ENCODE data around the gene SHISAL1. TPM values are rescaled to one million over a fixed set of nuclear protein-coding genes. Genes with fewer than 3 reads are reported as not detected.

The SHISAL1 gene
- total RNA-seq, 4 donors from 2014 or later: 0.47 to 1.9 (median 0.75) TPM

DNA sequence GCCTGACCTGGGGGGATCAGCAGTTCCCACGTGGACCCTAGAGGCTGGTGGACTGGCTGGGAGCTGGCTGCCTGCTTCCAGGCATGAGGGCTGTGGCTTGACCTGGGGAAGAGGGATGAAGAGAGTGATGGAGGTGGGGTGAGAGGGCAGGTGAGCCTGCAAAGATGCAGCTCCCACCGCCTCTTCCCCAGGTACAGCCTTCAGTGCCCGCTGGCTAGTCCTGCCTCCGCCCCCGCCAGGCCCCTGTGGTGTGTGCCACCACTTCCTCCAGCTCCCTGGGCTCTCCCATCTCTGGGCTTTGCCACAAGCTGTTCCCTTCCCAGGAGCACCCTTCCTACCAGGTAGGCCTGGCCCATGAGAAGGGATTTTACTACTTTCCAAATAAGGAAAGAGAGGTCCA is 112.9 kb downstream of the SHISAL1 start:
- DNase-seq (ENCODE audit: low spot score) (no peak), ATAC-seq (ENCODE audit: low FRiP score) (no peak)
- TF ChIP-seq, protein P1, sequence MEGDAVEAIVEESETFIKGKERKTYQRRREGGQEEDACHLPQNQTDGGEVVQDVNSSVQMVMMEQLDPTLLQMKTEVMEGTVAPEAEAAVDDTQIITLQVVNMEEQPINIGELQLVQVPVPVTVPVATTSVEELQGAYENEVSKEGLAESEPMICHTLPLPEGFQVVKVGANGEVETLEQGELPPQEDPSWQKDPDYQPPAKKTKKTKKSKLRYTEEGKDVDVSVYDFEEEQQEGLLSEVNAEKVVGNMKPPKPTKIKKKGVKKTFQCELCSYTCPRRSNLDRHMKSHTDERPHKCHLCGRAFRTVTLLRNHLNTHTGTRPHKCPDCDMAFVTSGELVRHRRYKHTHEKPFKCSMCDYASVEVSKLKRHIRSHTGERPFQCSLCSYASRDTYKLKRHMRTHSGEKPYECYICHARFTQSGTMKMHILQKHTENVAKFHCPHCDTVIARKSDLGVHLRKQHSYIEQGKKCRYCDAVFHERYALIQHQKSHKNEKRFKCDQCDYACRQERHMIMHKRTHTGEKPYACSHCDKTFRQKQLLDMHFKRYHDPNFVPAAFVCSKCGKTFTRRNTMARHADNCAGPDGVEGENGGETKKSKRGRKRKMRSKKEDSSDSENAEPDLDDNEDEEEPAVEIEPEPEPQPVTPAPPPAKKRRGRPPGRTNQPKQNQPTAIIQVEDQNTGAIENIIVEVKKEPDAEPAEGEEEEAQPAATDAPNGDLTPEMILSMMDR (IDR thresholded peaks at IDR 0.05): no peak

DNA sequence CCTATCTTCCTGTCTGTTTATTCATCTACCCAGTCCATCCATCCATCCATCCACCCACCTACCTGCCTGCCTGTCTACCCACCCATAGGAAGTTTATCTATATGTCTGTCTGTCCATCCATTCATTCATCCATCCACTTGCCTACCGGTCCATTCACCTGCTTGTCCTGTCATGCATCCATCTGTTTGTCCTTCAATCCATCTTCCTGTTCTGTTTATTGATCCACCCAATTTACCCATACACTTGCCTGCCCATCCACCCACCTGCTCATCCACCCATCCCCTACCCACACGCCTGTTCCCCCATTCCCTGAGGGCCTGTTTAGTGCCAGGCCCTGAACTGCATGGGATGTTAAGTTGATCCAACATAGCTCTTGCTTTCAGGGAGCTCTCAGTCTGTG is 113.6 kb downstream of the SHISAL1 start:
- ATAC-seq (ENCODE audit: low FRiP score) (no peak), DNase-seq (ENCODE audit: low spot score) (no peak)
- TF ChIP-seq, protein P1 (IDR thresholded peaks at IDR 0.05): no peak

DNA sequence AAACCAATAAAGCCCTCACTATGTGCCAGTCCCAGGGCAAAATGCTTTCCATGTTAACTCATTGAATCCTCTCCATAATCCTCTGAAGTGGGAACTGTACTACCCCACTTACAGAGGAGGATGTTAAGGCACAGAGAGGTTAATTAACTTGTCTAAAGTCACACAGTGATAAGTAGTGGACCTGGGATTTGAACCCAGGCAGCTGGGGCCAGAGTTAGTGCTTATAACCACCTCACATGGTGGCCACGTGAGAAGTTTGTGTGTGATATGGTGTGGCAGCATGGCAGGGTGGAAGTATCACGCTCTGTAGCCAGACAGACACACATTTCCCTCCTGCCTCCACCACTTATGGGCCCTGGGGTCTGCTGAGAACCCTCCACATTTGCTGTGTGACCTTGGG is 115.5 kb downstream of the SHISAL1 start:
- TF ChIP-seq, protein P1 (IDR thresholded peaks at IDR 0.05): no peak
- DNase-seq (ENCODE audit: low spot score): no peak
- ATAC-seq (ENCODE audit: low FRiP score): no peak

DNA sequence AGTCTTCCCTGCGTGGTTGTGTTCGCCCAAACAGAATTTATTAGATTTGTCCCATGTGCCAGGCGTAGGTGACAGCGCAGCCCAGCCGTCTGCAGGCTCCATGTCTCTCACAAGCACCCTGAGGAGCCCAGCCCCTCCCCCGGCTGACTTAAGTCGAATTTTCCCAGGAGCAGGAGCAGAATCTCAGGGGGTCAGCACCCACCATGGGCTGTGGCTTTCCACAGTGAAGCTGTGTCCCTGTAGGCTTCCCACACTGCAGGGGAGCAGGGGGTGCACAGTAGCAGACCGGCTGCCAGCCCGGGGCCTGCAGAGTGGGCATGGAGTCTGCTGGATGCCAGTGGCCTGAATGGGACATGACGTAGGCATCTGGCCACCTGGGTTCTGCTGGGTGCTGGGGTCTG is 116.0 kb downstream of the SHISAL1 start:
- TF ChIP-seq, protein P1 (IDR thresholded peaks at IDR 0.05): no peak
- DNase-seq (ENCODE audit: low spot score): no peak
- ATAC-seq (ENCODE audit: low FRiP score): no peak

DNA sequence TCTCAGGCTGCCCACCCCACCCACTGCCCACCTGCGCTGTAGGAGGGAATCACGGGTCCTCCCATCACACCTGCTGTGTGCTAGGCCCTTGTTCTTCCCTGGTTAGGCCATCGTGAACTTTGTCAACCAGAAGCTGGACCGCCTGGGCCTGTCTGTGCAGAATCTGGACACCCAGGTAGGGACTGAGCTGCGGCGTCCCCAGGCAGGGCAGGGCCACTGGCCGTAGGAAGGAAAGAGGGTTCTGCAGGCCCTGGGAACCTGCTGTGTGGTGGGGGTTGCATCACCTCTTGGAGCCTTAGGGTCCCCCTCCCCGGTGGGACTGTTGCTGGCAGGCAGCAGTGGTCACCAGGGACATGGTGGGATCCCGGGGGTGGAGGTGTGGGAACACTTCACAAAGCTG is 116.5 kb downstream of the SHISAL1 start:
- ATAC-seq (ENCODE audit: low FRiP score) (no peak), DNase-seq (ENCODE audit: low spot score) (no peak)
- TF ChIP-seq, protein P1 (IDR thresholded peaks at IDR 0.05): no peak

DNA sequence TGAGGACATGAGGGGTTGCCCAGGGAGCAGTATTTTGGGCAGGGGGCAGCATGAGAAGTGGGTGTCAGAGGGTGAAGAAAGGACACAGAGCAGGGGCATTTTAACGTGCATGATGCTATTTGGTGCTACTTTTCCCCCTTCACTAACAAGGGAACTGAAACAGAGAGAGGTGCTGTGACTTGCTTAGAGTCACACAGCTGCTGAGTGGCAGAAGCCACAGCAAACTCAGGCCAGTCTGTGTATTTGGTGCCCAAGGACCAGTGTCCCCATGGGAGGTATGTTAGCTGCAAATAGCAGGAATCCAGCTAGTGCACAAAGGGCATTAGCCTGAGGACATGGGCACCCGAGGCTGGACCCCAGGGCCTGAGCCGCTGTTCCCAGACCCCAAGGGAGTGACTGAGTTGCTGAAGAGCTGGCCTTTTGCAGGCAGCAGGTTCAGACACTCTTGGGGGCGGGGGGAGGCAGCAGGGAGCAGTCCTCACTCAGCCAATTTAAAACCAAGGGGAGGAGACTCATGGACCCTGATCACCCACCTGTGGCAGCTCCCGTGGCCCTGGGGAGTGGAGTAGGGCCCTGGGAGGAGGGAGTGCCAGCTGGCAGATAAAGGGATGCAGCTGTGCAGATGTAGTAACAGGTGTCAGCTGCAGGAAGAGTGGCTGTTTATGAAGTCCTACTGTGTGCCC is 117.4 kb downstream of the SHISAL1 start:
- DNase-seq (ENCODE audit: low spot score): no peak
- ATAC-seq (ENCODE audit: low FRiP score): no peak
- TF ChIP-seq, protein P1 (IDR thresholded peaks at IDR 0.05): no peak

DNA sequence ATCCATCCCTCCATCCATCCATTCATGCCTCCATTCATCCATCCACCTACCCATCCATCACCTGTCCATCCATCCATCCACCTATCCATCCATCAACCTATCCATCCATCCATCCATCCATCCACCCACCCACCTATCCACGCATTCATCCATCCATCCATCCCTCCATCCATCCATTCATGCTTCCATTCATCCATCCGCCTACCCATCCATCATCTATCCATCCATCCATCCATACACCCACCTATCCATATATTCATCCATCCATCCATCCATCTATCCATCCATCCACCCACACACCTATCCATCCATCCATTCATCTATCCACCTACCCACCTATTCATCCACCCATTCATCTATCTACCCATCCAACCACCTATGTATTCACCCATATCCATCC is 118.2 kb downstream of the SHISAL1 start:
- TF ChIP-seq, protein P1 (IDR thresholded peaks at IDR 0.05): no peak
- no peak for DNase-seq (ENCODE audit: low spot score)
- ATAC-seq (ENCODE audit: low FRiP score): no peak
